ENCODE data around the gene PKDREJ. TPM values are rescaled to one million over a fixed set of nuclear protein-coding genes. Genes with fewer than 3 reads are reported as not detected.

Gene PKDREJ
- total and polyA plus RNA-seq, 2 experiments from 2014 or later: not detected

GRCh38 chr22:46274381-46274780 is 11.2 kb upstream of the PKDREJ start (continued):
- TF ChIP-seq ZNF462 (CRISPR knock-in tag; IDR thresholded peaks at IDR 0.05) (no peak), NANOG (IDR thresholded peaks at IDR 0.05; ENCODE audit: borderline replicate concordance) (no peak), CREB1 (CRISPR knock-in tag; IDR thresholded peaks at IDR 0.05; ENCODE audit: low read depth) (no peak), REST (IDR thresholded peaks at IDR 0.05; ENCODE audit: unreplicated experiment) (no peak), JUNB (IDR thresholded peaks at IDR 0.05; ENCODE audit: unreplicated experiment) (no peak), EZH2phosphoT487 (IDR thresholded peaks at IDR 0.05; ENCODE audit: unreplicated experiment) (no peak), EZH2 (IDR thresholded peaks at IDR 0.05; ENCODE audit: low read depth, unreplicated experiment) (no peak), ZNF114 (CRISPR knock-in tag; IDR thresholded peaks at IDR 0.05) (no peak)

All from GM23338 (cell line).